ENCODE measurements around the gene ERFE. TPM values are rescaled to one million over a fixed set of nuclear protein-coding genes. Genes with fewer than 3 reads are reported as not detected.

Gene ERFE
- total RNA-seq, 1 experiment from 2014 or later: 2.8 TPM

DNA sequence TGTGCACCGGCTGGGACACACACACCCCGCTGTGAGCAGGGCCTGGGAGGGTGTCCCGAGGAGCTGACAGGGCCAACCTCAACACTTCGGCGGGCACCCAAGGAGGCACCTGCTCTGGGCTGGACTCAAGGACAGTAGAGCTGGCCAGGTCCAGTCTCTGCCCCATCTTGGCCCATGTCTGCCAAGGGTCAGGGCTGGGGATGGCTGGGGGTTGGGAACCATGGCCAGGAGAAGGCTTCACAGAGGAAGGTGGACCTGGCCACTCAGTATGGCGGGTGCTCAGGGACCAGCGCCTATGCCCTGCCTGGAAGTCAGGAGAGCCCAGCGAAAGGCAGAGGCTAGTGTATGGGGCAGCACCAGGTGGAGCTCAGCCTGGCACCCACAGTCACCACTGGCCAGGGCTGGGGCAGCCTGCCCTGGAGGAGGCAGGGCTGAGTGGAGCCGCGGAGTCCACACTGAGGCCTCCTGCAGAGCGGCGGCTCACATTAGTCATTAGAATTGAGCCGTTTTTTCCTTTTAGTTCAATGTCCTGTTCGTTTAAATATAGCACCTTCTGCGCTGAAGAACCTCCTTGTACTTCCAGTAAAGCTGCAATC is 4.2 kb downstream of the ERFE start:
- H3K27me3 ChIP-seq (ENCODE audit: low read length): no peaks in the 10 kb centered on the region
- no peaks in the 10 kb centered on the region for H3K79me2 ChIP-seq (ENCODE audit: low read length)
- H3K9me3 ChIP-seq (ENCODE audit: low read length): no peaks in the 10 kb centered on the region
- peaks cover 25% of the 10 kb centered on the region for H3K4me1 ChIP-seq (ENCODE audit: low read length)
- H3K4me3 ChIP-seq (ENCODE audit: low read length): no peak overlapping the region
- H3K36me3 ChIP-seq (ENCODE audit: insufficient read depth, low read length): no peaks in the 10 kb centered on the region
- H3K9me2 ChIP-seq (replicated peaks; ENCODE audit: insufficient read depth, low read length): no peaks in the 10 kb centered on the region
- H3K4me2 ChIP-seq (ENCODE audit: low read depth, low read length, poor library complexity, severe bottlenecking): no peak overlapping the region
- no peak overlapping the region for H3K27ac ChIP-seq (ENCODE audit: low read length)
- no peak overlapping the region for H3K9ac ChIP-seq (ENCODE audit: low read length)
- no peaks in the 10 kb centered on the region for H4K20me1 ChIP-seq (ENCODE audit: insufficient read depth, low read depth, low read length)
- no peak for DNase-seq
- H2AFZ ChIP-seq (ENCODE audit: low read length): no peak overlapping the region

DNA sequence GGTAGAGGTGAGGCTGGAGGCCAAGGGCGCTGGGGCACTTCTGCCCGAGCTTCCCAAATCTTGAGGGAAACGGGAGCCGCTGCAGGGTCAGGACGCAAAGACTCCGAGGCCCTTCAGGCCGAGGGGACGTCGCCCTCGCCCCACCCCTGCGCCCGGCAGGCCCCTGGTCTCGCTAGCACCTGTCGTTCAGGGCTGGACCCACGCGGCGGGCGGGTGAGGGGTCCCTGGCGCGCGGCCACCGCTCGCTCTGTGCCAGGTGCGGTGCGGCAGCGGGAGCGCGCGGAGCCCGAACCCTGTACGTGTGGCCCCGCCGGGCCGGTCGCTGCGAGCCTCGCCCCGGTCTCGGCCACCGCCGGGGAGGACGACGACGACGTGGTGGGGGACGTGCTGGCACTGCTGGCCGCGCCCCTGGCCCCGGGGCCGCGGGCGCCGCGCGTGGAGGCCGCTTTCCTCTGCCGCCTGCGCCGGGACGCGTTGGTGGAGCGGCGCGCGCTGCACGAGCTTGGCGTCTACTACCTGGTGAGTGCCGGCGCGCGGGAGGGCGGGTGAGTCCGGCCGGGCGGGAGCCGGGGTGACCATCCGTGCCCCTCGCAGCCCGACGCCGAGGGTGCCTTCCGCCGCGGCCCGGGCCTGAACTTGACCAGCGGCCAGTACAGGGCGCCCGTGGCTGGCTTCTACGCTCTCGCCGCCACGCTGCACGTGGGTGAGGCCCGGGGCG is 4.9 kb downstream of the ERFE start:
- no peaks in the 10 kb centered on the region for H4K20me1 ChIP-seq (ENCODE audit: insufficient read depth, low read depth, low read length)
- no peak overlapping the region for H3K27ac ChIP-seq (ENCODE audit: low read length)
- H3K9me3 ChIP-seq (ENCODE audit: low read length): no peaks in the 10 kb centered on the region
- no peak overlapping the region for H3K4me3 ChIP-seq (ENCODE audit: low read length)
- DNase-seq: no peak
- H3K9me2 ChIP-seq (replicated peaks; ENCODE audit: insufficient read depth, low read length): no peaks in the 10 kb centered on the region
- H3K9ac ChIP-seq (ENCODE audit: low read length): no peak overlapping the region
- no peaks in the 10 kb centered on the region for H3K36me3 ChIP-seq (ENCODE audit: insufficient read depth, low read length)
- no peak overlapping the region for H3K4me2 ChIP-seq (ENCODE audit: low read depth, low read length, poor library complexity, severe bottlenecking)
- no peaks in the 10 kb centered on the region for H3K27me3 ChIP-seq (ENCODE audit: low read length)
- no peak overlapping the region for H2AFZ ChIP-seq (ENCODE audit: low read length)
- peaks cover 25% of the 10 kb centered on the region for H3K4me1 ChIP-seq (ENCODE audit: low read length)
- no peaks in the 10 kb centered on the region for H3K79me2 ChIP-seq (ENCODE audit: low read length)

DNA sequence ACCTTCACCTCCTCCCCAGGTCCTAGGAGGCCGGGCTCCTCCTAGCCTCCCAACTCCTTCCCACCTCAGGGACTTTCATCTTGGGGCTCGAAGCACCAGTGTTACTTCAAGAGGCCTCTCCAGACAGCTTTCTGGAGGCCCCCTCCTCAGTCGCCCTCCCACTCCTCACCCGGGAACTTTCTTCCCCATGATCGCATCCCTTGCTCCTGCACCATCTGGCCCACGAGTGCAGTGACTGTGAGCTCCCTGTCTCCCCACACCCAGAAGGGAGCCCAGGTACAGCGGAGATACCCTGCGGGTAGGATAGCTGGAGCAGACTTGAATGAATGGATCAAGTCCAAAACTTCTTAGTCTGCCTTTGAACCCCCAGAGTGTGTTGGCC is 6.1 kb downstream of the ERFE start:
- no peak overlapping the region for H3K27ac ChIP-seq (ENCODE audit: low read length)
- no peaks in the 10 kb centered on the region for H3K79me2 ChIP-seq (ENCODE audit: low read length)
- 0 out of 2 replicates have a peak, but pooled peaks cover 2% of the 10 kb centered on the region for H3K36me3 ChIP-seq (ENCODE audit: insufficient read depth, low read length)
- no peak overlapping the region for H3K9ac ChIP-seq (ENCODE audit: low read length)
- H3K4me3 ChIP-seq (ENCODE audit: low read length): no peak overlapping the region
- H3K27me3 ChIP-seq (ENCODE audit: low read length): no peaks in the 10 kb centered on the region
- DNase-seq: no peak
- no peak overlapping the region for H2AFZ ChIP-seq (ENCODE audit: low read length)
- no peaks in the 10 kb centered on the region for H4K20me1 ChIP-seq (ENCODE audit: insufficient read depth, low read depth, low read length)
- H3K4me2 ChIP-seq (ENCODE audit: low read depth, low read length, poor library complexity, severe bottlenecking): no peak overlapping the region
- peaks cover 18% of the 10 kb centered on the region for H3K4me1 ChIP-seq (ENCODE audit: low read length)
- no peaks in the 10 kb centered on the region for H3K9me2 ChIP-seq (replicated peaks; ENCODE audit: insufficient read depth, low read length)
- no peaks in the 10 kb centered on the region for H3K9me3 ChIP-seq (ENCODE audit: low read length)

DNA sequence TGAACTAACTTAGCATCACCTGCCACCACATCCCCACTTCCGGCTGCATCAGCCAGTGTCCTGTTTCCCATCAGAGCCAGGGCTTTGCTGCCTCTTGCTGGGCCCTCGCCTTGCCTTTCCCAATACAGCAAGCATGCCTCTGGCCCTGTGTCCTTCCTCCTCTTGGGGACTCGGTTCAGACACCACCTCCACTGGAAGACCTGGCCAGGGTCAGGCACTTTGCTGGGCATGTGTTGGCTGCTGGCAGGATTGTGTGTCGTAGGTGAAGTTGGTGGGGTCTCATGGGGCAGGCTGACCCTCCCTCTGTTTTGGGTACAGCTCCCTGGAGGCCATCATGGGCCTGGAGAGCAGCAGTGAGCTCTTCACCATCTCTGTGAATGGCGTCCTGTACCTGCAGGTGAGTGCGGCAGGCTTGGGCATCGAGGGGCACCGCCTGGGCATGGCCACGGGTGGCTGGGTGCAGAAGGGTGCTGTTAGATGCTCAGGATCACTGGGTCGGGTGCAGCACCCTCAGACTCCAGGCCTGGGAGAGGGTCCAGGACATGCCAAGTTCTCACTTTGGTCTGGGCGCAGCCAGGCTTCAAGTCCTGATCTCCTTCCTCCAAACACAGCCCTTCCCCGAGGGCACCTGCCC is 6.6 kb downstream of the ERFE start:
- peaks cover 13% of the 10 kb centered on the region for H3K4me1 ChIP-seq (ENCODE audit: low read length)
- H3K79me2 ChIP-seq (ENCODE audit: low read length): no peaks in the 10 kb centered on the region
- no peak overlapping the region for H3K4me3 ChIP-seq (ENCODE audit: low read length)
- no peak overlapping the region for H3K4me2 ChIP-seq (ENCODE audit: low read depth, low read length, poor library complexity, severe bottlenecking)
- no peaks in the 10 kb centered on the region for H3K27me3 ChIP-seq (ENCODE audit: low read length)
- H3K9ac ChIP-seq (ENCODE audit: low read length): no peak overlapping the region
- DNase-seq: no peak
- no peak overlapping the region for H2AFZ ChIP-seq (ENCODE audit: low read length)
- H3K36me3 ChIP-seq (ENCODE audit: insufficient read depth, low read length): 0 out of 2 replicates have a peak, but pooled peaks cover 2% of the 10 kb centered on the region
- no peaks in the 10 kb centered on the region for H3K9me2 ChIP-seq (replicated peaks; ENCODE audit: insufficient read depth, low read length)
- H4K20me1 ChIP-seq (ENCODE audit: insufficient read depth, low read depth, low read length): no peaks in the 10 kb centered on the region
- H3K27ac ChIP-seq (ENCODE audit: low read length): no peak overlapping the region
- H3K9me3 ChIP-seq (ENCODE audit: low read length): no peaks in the 10 kb centered on the region

DNA sequence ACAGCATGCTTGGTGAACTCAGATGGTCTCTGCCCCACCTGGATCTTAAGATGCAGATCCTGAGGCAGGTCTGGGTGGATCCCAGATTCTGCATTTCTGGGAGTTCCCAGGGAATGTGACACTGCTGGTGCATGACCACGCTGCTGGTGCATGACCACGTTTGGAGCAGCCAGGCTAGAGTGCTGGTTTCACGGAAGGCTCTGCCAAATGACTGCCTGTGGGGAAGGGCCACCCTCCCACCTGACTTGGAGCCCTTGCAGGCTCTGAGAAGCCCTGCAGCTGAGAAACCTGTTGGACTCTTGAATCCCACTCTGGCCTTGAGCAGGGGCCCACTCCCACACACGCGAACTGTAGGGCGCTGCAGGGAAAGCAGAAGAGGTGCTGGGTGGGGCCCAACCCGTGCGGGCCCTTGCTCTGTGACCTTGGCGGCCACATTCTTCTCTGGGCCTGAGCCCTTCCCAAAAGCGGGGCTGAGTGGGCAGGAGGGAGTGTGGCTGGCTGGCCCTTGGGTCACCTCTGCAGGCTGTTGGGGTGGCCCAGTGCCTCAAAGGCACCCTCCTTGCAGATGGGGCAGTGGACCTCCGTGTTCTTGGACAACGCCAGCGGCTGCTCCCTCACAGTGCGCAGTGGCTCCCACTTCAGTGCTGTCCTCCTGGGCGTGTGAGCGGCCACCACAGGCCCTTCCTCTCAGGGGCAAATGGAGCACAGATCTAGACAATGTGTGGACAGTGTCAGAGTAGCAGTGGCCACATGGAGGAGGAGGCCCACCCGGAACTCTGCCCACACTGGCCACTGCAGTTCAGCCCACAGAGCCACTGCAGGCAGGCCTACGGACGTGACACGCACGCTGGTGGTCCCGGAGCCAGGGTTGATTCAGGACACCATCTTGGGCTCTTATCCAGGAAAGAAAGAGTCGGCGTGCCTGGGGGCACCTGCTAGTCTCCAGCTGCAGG is 7.9 kb downstream of the ERFE start:
- no peak for DNase-seq
- H3K9ac ChIP-seq (ENCODE audit: low read length): no peak overlapping the region
- H3K4me1 ChIP-seq (ENCODE audit: low read length): peaks cover under 1% of the 10 kb centered on the region; the same call in 1 of the 2 replicates

DNA sequence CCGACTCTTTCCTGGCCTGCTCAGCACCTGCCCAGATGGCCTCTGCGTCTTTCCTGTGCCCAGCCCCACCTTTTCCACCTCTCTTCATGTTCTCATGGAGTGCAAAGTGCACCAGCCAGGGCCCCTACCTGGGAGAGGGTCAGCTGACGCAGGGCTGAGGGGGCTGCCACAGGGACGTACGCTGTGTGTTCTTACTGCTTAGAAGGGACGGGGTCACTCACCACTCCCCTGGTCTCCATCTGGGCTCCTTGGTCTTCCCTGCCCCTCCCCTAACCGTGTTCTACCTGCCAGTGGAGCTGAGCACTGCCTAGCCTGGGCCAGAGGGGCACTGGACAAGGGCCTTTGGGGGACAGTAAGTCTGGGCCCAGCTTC is 8.6 kb downstream of the ERFE start:
- Histone ChIP-seq H3K9me3 (ENCODE audit: low read length) (no peaks in the 10 kb centered on the region), H3K36me3 (ENCODE audit: insufficient read depth, low read length) (0 out of 2 replicates have a peak, but pooled peaks cover 6% of the 10 kb centered on the region), H3K27me3 (ENCODE audit: low read length) (no peaks in the 10 kb centered on the region), H2AFZ (ENCODE audit: low read length) (no peak overlapping the region), H3K27ac (ENCODE audit: low read length) (no peak overlapping the region), H3K4me2 (ENCODE audit: low read depth, low read length, poor library complexity, severe bottlenecking) (no peak overlapping the region), H3K9me2 (replicated peaks; ENCODE audit: insufficient read depth, low read length) (no peaks in the 10 kb centered on the region), H3K9ac (ENCODE audit: low read length) (no peak overlapping the region), H4K20me1 (ENCODE audit: insufficient read depth, low read depth, low read length) (no peaks in the 10 kb centered on the region), H3K4me1 (ENCODE audit: low read length) (no peaks in the 10 kb centered on the region), H3K79me2 (ENCODE audit: low read length) (no peaks in the 10 kb centered on the region), H3K4me3 (ENCODE audit: low read length) (no peak overlapping the region)
- DNase-seq: no peak

More for the DNA sequence above, 7.9 kb downstream of the ERFE start:
- Histone ChIP-seq H3K27me3 (ENCODE audit: low read length) (no peaks in the 10 kb centered on the region), H3K36me3 (ENCODE audit: insufficient read depth, low read length) (0 out of 2 replicates have a peak, but pooled peaks cover 6% of the 10 kb centered on the region), H3K4me2 (ENCODE audit: low read depth, low read length, poor library complexity, severe bottlenecking) (no peak overlapping the region), H2AFZ (ENCODE audit: low read length) (no peak overlapping the region), H3K4me3 (ENCODE audit: low read length) (no peak overlapping the region), H4K20me1 (ENCODE audit: insufficient read depth, low read depth, low read length) (no peaks in the 10 kb centered on the region), H3K9me3 (ENCODE audit: low read length) (no peaks in the 10 kb centered on the region), H3K79me2 (ENCODE audit: low read length) (no peaks in the 10 kb centered on the region), H3K9me2 (replicated peaks; ENCODE audit: insufficient read depth, low read length) (no peaks in the 10 kb centered on the region), H3K27ac (ENCODE audit: low read length) (no peak overlapping the region)

DNA sequence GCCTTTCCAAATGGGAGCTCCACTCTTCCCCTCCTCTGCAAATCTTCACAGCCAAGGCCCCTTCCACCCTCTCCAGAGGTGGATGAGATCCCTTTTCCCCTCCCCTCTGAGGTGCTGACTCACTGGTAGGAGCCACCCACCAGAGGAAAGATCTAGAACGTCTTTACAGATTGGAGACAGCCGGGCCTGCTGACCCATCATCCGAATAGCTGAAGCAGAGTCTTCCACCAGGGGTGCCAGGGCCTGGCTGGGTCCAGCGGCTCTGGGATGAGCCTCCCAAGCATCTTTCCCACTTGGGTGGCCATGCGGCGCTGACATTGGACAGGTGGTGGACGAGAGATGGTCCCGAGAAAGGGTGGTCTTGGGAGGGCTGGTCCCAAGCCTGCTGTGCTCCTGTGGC is 9.0 kb downstream of the ERFE start:
- Histone ChIP-seq H3K9me2 (replicated peaks; ENCODE audit: insufficient read depth, low read length) (no peaks in the 10 kb centered on the region), H3K9ac (ENCODE audit: low read length) (no peak overlapping the region), H3K9me3 (ENCODE audit: low read length) (no peaks in the 10 kb centered on the region), H3K4me3 (ENCODE audit: low read length) (no peak overlapping the region), H4K20me1 (ENCODE audit: insufficient read depth, low read depth, low read length) (no peaks in the 10 kb centered on the region), H3K79me2 (ENCODE audit: low read length) (no peaks in the 10 kb centered on the region), H3K4me2 (ENCODE audit: low read depth, low read length, poor library complexity, severe bottlenecking) (no peak overlapping the region), H3K27ac (ENCODE audit: low read length) (no peak overlapping the region), H3K36me3 (ENCODE audit: insufficient read depth, low read length) (0 out of 2 replicates have a peak, but pooled peaks cover 6% of the 10 kb centered on the region), H3K27me3 (ENCODE audit: low read length) (no peaks in the 10 kb centered on the region), H2AFZ (ENCODE audit: low read length) (no peak overlapping the region), H3K4me1 (ENCODE audit: low read length) (no peaks in the 10 kb centered on the region)
- no peak for DNase-seq

All from Karpas-422 (cell line).